ENCODE results near the gene RAMP2.

GRCh38 chr17:42720996-42721583 lies 39.9 kb upstream of the RAMP2 start:
- TF ChIP-seq ZNF274 (IDR thresholded peaks at IDR 0.05; ENCODE audit: low read depth, low read length) (no peak), YY1 (IDR thresholded peaks at IDR 0.05; ENCODE audit: insufficient read depth, insufficient read length) (no peak), SUZ12 (IDR thresholded peaks at IDR 0.05; ENCODE audit: extremely low read depth, insufficient read depth, insufficient read length) (no peak)

All from NT2/D1 (cell line).